ENCODE measurements around the gene SMIM20. TPM values are rescaled to one million over a fixed set of nuclear protein-coding genes. Genes with fewer than 3 reads are reported as not detected.

The SMIM20 gene
- total and polyA plus RNA-seq, 2 experiments from 2014 or later, result 35.6 to 53.0 TPM

GRCh38 chr4:25879991-25880651, 33.9 kb upstream of the SMIM20 start:
- Histone ChIP-seq H3K4me3 (no peak overlapping the region), H3K36me3 (ENCODE audit: low read depth) (no peaks in the 10 kb centered on the region), H3K9ac (no peak overlapping the region), H4K20me1 (ENCODE audit: insufficient read depth) (no peaks in the 10 kb centered on the region), H3F3A (ENCODE audit: insufficient read depth) (peaks cover 21% of the 10 kb centered on the region), H3K4me2 (ENCODE audit: unreplicated experiment) (no peak overlapping the region), H2AFZ (no peak overlapping the region; the same call in 1 of the 2 replicates), H3K79me2 (ENCODE audit: insufficient read depth) (no peaks in the 10 kb centered on the region), H3K9me3 (ENCODE audit: low read depth) (no peaks in the 10 kb centered on the region), H3K27ac (no peak overlapping the region), H3K9me2 (ENCODE audit: insufficient read depth) (no peaks in the 10 kb centered on the region), H3K27me3 (replicated peaks; ENCODE audit: insufficient read depth) (no peaks in the 10 kb centered on the region), H3K4me1 (ENCODE audit: insufficient read depth) (peaks cover 22% of the 10 kb centered on the region)
- 67 to 74% methylated on average over 7 of the region's 7 CpGs for WGBS, 2 experiments (ENCODE audit: low coverage in 1 of 2, low lambda C conversion rate in 2 of 2, missing lambda C conversion rate in 2 of 2)
- no peak for TF ChIP-seq EZH2 (IDR thresholded peaks at IDR 0.05; ENCODE audit: insufficient read depth, poor library complexity, severe bottlenecking)
- TF ChIP-seq EZH2phosphoT487 (IDR thresholded peaks at IDR 0.05; ENCODE audit: insufficient read depth, low read depth), result no peak
- DNase-seq, result peak; percentile 4
- in situ Hi-C loops (cut with MboI), result no loop called here

DNA sequence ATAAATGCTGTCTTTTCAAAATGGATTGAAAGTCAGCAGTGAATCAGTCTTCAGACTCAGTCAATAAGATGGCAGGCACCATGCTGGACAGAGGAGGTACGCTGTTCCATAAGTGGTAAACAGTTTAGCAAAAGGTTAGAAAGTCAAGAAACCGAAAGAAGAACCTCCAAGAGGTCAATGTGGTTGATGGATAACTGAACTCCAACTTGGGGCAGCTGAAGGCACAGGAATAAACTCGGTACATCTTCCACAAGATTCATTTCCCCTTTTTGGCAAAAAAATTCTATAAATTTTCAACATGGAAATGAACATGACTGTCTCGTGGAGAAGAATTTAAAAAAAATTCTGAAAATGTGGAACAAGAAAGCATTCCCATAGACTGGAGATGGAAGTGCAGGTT, 32.8 kb upstream of the SMIM20 start:
- Histone ChIP-seq H3K4me3 (no peak overlapping the region), H3K27ac (no peak overlapping the region), H3K27me3 (replicated peaks; ENCODE audit: insufficient read depth) (no peaks in the 10 kb centered on the region), H3K4me2 (ENCODE audit: unreplicated experiment) (no peak overlapping the region), H3K79me2 (ENCODE audit: insufficient read depth) (no peaks in the 10 kb centered on the region), H3K4me1 (ENCODE audit: insufficient read depth) (peaks cover 24% of the 10 kb centered on the region), H3F3A (ENCODE audit: insufficient read depth) (peaks cover 23% of the 10 kb centered on the region), H4K20me1 (ENCODE audit: insufficient read depth) (no peaks in the 10 kb centered on the region), H3K36me3 (ENCODE audit: low read depth) (no peaks in the 10 kb centered on the region), H2AFZ (no peak overlapping the region), H3K9me2 (ENCODE audit: insufficient read depth) (no peaks in the 10 kb centered on the region), H3K9me3 (ENCODE audit: low read depth) (no peaks in the 10 kb centered on the region), H3K9ac (no peak overlapping the region)
- TF ChIP-seq EZH2phosphoT487 (IDR thresholded peaks at IDR 0.05; ENCODE audit: insufficient read depth, low read depth) (no peak), EZH2 (IDR thresholded peaks at IDR 0.05; ENCODE audit: insufficient read depth, poor library complexity, severe bottlenecking) (no peak)
- DNase-seq, result no peak
- WGBS, 2 experiments (ENCODE audit: low coverage in 1 of 2, low lambda C conversion rate in 2 of 2, missing lambda C conversion rate in 2 of 2), result 91 to 92% methylated on average over 4 of the region's 4 CpGs
- in situ Hi-C loops (cut with MboI), result no loop called here

- Histone ChIP-seq H4K20me1 (ENCODE audit: insufficient read depth) (no peaks in the 10 kb centered on the region), H2AFZ (no peak overlapping the region), H3F3A (ENCODE audit: insufficient read depth) (peaks cover 23% of the 10 kb centered on the region), H3K4me3 (no peak overlapping the region), H3K4me1 (ENCODE audit: insufficient read depth) (peaks cover 24% of the 10 kb centered on the region), H3K79me2 (ENCODE audit: insufficient read depth) (no peaks in the 10 kb centered on the region), H3K9me2 (ENCODE audit: insufficient read depth) (no peaks in the 10 kb centered on the region), H3K9me3 (ENCODE audit: low read depth) (no peaks in the 10 kb centered on the region), H3K36me3 (ENCODE audit: low read depth) (no peaks in the 10 kb centered on the region), H3K4me2 (ENCODE audit: unreplicated experiment) (no peak overlapping the region), H3K9ac (no peak overlapping the region), H3K27me3 (replicated peaks; ENCODE audit: insufficient read depth) (no peaks in the 10 kb centered on the region), H3K27ac (no peak overlapping the region)
- in situ Hi-C loops (cut with MboI), result no loop called here
- TF ChIP-seq EZH2 (IDR thresholded peaks at IDR 0.05; ENCODE audit: insufficient read depth, poor library complexity, severe bottlenecking) (no peak), EZH2phosphoT487 (IDR thresholded peaks at IDR 0.05; ENCODE audit: insufficient read depth, low read depth) (no peak)
- 88 to 94% methylated on average over 4 of the region's 4 CpGs for WGBS, 2 experiments (ENCODE audit: low coverage in 1 of 2, low lambda C conversion rate in 2 of 2, missing lambda C conversion rate in 2 of 2)
- DNase-seq, result no peak
These were observed 31.8 kb upstream of the SMIM20 start for GRCh38 chr4:25882226-25882625.

GRCh38 chr4:25883565-25883964, 30.5 kb upstream of the SMIM20 start:
- TF ChIP-seq EZH2 (IDR thresholded peaks at IDR 0.05; ENCODE audit: insufficient read depth, poor library complexity, severe bottlenecking) (no peak), EZH2phosphoT487 (IDR thresholded peaks at IDR 0.05; ENCODE audit: insufficient read depth, low read depth) (no peak)
- Histone ChIP-seq H2AFZ (0 out of 2 replicates have a peak overlapping the region, but pooled peaks have one; percentile 14), H3K9me3 (ENCODE audit: low read depth) (no peaks in the 10 kb centered on the region), H3F3A (ENCODE audit: insufficient read depth) (peaks cover 23% of the 10 kb centered on the region), H3K36me3 (ENCODE audit: low read depth) (no peaks in the 10 kb centered on the region), H3K4me2 (ENCODE audit: unreplicated experiment) (peak overlapping the region; percentile 51), H3K9ac (no peak overlapping the region), H3K27me3 (replicated peaks; ENCODE audit: insufficient read depth) (no peaks in the 10 kb centered on the region), H3K79me2 (ENCODE audit: insufficient read depth) (no peaks in the 10 kb centered on the region), H3K9me2 (ENCODE audit: insufficient read depth) (no peaks in the 10 kb centered on the region), H3K27ac (peak overlapping the region; percentile 40), H3K4me3 (no peak overlapping the region), H3K4me1 (ENCODE audit: insufficient read depth) (peaks cover 25% of the 10 kb centered on the region), H4K20me1 (ENCODE audit: insufficient read depth) (no peaks in the 10 kb centered on the region)
- WGBS, 2 experiments (ENCODE audit: low coverage in 1 of 2, low lambda C conversion rate in 2 of 2, missing lambda C conversion rate in 2 of 2), result 46 to 52% methylated on average over 2 of the region's 2 CpGs
- no peak for DNase-seq
- in situ Hi-C loops (cut with MboI), result no loop called here
